HG03064 (cell line): Measurements from ENCODE around the gene GNG7.
"Not testable (repeated sequence)": the region's sequence is repeated elsewhere in the genome, so short reads cannot be mapped to it uniquely, and the experiment has no call there.

Experiments
- ATAC-seq: cut with Tn5 transposase; IDR thresholded peaks from one replicate; pipeline ENCODE4 v1.9.1; 2021; ENCODE audit warnings: low read depth; ENCODE audit not compliant: unreplicated experiment

Gene GNG7

GRCh38 chr19:2495130-2495641, 207.3 kb downstream of the GNG7 start:
- ATAC-seq: no peak

GRCh38 chr19:2494447-2495129, 207.9 kb downstream of the GNG7 start:
- no peak for ATAC-seq

- no peak for ATAC-seq
Measured at GRCh38 chr19:2494084-2494446, 208.4 kb downstream of the GNG7 start.

GRCh38 chr19:2493448-2493847, 209.0 kb downstream of the GNG7 start:
- ATAC-seq: not testable (repeated sequence)

GRCh38 chr19:2492870-2493269, 209.6 kb downstream of the GNG7 start:
- ATAC-seq: no peak

GRCh38 chr19:2491130-2491801, 211.2 kb downstream of the GNG7 start:
- no peak for ATAC-seq

GRCh38 chr19:2490659-2491058, 211.8 kb downstream of the GNG7 start:
- ATAC-seq: no peak

- no peak for ATAC-seq
Measured at GRCh38 chr19:2488942-2489731, 213.4 kb downstream of the GNG7 start.

- ATAC-seq: no peak
Measured at GRCh38 chr19:2488405-2488941, 214.0 kb downstream of the GNG7 start.

GRCh38 chr19:2487842-2488241, 214.7 kb downstream of the GNG7 start:
- ATAC-seq: no peak

GRCh38 chr19:2487090-2487489, 215.4 kb downstream of the GNG7 start:
- ATAC-seq: no peak

- no peak for ATAC-seq
Measured at GRCh38 chr19:2485428-2485827, 217.1 kb downstream of the GNG7 start.

- no peak for ATAC-seq
Measured at GRCh38 chr19:2484178-2484937, 218.1 kb downstream of the GNG7 start.

GRCh38 chr19:2483484-2484151, 218.9 kb downstream of the GNG7 start:
- no peak for ATAC-seq

- no peak for ATAC-seq
Measured at GRCh38 chr19:2483084-2483483, 219.4 kb downstream of the GNG7 start.

- no peak for ATAC-seq
Measured at GRCh38 chr19:2482354-2483038, 220.0 kb downstream of the GNG7 start.

GRCh38 chr19:2481466-2481865, 221.0 kb downstream of the GNG7 start:
- ATAC-seq: no peak

- no peak for ATAC-seq
Measured at GRCh38 chr19:2479556-2480194, 222.8 kb downstream of the GNG7 start.
